ENCODE measurements around the gene PSMB10.

Gene PSMB10

GRCh38 chr16:67967958-67968399, 31.3 kb upstream of the PSMB10 start:
- H3K4me3 ChIP-seq (ENCODE audit: low read depth, low read length) = peak overlapping the region; percentile 64
- TF ChIP-seq CTCF (IDR thresholded peaks at IDR 0.05; ENCODE audit: low read depth, low read length) = no peak
- no peak for TF ChIP-seq MYC (IDR thresholded peaks at IDR 0.05; ENCODE audit: low read depth, low read length)
- TF ChIP-seq POLR2A (IDR thresholded peaks at IDR 0.05; ENCODE audit: extremely low read depth, insufficient read length) = no peak
- TF ChIP-seq MAX (IDR thresholded peaks at IDR 0.05; ENCODE audit: low read depth, low read length) = no peak
- DNase-seq (ENCODE audit: low read depth) = peak; percentile 61

DNA sequence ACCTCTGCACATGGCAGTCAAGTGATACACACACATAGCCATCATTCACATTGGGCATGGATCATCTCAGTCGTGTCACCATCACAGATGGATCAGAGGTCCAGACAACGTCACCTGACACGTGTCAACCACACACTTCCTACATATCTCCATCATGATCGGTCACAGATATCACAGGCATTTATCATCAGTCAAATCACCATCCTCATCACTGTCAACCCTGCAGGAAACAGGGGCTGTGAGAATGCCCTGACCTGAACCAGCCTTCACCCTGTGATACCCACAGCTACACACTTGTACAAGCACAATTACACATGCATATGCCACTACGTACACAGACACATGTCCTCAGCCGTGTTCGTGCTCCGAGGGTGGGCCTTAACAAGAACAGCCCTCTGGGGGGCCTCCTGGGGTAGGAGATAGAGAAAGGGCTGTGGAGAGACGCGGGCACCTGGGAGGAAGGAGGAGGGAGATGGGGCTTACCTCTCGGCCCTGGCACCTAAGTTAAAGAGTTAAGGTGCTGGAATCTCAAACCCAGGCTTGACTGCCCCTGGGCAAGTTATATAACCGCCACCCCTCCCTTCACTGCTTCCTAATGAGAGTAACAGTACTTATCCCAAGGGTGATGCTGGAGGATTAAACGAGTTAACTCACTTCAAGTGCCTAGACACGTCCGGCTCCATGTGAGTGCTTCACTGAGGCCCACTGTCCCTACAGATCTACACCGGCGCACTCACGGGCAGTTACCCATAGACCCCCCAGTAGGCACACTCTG, 30.7 kb upstream of the PSMB10 start:
- no peak for DNase-seq (ENCODE audit: low read depth)
- peak overlapping the region; percentile 64 for H3K4me3 ChIP-seq (ENCODE audit: low read depth, low read length)
- no peak for TF ChIP-seq CTCF (IDR thresholded peaks at IDR 0.05; ENCODE audit: low read depth, low read length)
- TF ChIP-seq MYC (IDR thresholded peaks at IDR 0.05; ENCODE audit: low read depth, low read length) = no peak
- no peak for TF ChIP-seq MAX (IDR thresholded peaks at IDR 0.05; ENCODE audit: low read depth, low read length)
- TF ChIP-seq POLR2A (IDR thresholded peaks at IDR 0.05; ENCODE audit: extremely low read depth, insufficient read length) = no peak

- no peak overlapping the region for H3K4me3 ChIP-seq (ENCODE audit: low read depth, low read length)
- TF ChIP-seq POLR2A (IDR thresholded peaks at IDR 0.05; ENCODE audit: extremely low read depth, insufficient read length) = no peak
- no peak for TF ChIP-seq MYC (IDR thresholded peaks at IDR 0.05; ENCODE audit: low read depth, low read length)
- TF ChIP-seq MAX (IDR thresholded peaks at IDR 0.05; ENCODE audit: low read depth, low read length) = no peak
- no peak for TF ChIP-seq CTCF (IDR thresholded peaks at IDR 0.05; ENCODE audit: low read depth, low read length)
- DNase-seq (ENCODE audit: low read depth) = peak; percentile 59
Observed at GRCh38 chr16:67966549-67967182, 30.0 kb upstream of the PSMB10 start.

DNA sequence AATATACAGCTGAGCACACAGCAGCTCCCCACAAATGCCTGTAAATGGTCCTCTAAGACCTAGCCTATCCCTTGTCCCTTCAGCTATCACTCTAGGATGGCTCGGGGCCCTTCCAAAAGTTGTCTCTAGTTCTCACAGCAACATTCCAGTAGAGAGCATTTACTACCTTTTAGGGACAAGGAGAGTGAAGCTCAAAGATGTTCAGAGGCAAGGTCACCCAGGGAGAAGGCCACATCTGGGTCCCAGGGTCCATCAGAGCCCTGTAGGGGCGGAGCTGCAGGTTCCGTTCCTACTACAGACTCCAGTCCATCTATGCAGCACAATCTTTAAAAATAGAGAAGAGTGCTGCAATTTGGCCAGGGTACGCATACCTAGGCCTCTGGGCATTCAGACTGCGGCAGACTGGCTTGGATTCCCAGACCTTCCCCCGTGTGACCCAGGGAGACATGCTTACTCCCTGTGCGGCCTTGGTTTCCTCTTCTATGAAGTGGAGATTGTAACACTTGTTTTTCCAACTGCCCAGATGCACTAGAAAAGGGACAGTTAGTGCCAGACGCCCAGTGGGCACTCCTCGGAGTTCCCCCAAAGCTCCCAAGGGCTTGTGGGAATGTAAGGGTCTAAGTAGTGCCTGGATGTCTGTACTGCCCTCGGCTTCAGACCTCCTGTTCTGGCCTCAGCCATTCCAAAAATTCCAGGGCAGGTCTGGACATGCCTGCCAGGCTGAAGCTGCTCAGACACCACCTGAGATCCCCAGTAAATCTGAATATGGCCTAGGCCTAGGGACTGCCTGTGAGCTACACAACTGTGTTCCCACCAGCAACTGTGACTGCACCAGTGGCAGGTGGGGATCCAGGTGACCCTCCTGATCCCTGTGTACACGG, 29.3 kb upstream of the PSMB10 start:
- DNase-seq (ENCODE audit: low read depth) = no peak
- no peak overlapping the region for H3K4me3 ChIP-seq (ENCODE audit: low read depth, low read length)
- TF ChIP-seq POLR2A (IDR thresholded peaks at IDR 0.05; ENCODE audit: extremely low read depth, insufficient read length) = no peak
- no peak for TF ChIP-seq MAX (IDR thresholded peaks at IDR 0.05; ENCODE audit: low read depth, low read length)
- TF ChIP-seq MYC (IDR thresholded peaks at IDR 0.05; ENCODE audit: low read depth, low read length) = no peak
- TF ChIP-seq CTCF (IDR thresholded peaks at IDR 0.05; ENCODE audit: low read depth, low read length) = no peak

GRCh38 chr16:67964477-67965131, 28.0 kb upstream of the PSMB10 start:
- no peak overlapping the region for H3K4me3 ChIP-seq (ENCODE audit: low read depth, low read length)
- no peak for DNase-seq (ENCODE audit: low read depth)
- TF ChIP-seq MYC (IDR thresholded peaks at IDR 0.05; ENCODE audit: low read depth, low read length) (no peak), MAX (IDR thresholded peaks at IDR 0.05; ENCODE audit: low read depth, low read length) (no peak), CTCF (IDR thresholded peaks at IDR 0.05; ENCODE audit: low read depth, low read length) (no peak), POLR2A (IDR thresholded peaks at IDR 0.05; ENCODE audit: extremely low read depth, insufficient read length) (no peak)

Measured in NB4 (cell line).